HepG2 (cell line): ENCODE measurements around the gene RAB17. TPM values are rescaled to one million over a fixed set of nuclear protein-coding genes. Genes with fewer than 3 reads are reported as not detected.

Experiments used
- ADNP ChIP-seq: sonication (generic); formaldehyde crosslinking; IDR thresholded peaks from 2 replicates; pipeline ENCODE4 v1.4.0; 2020; ENCODE audit warnings: missing genetic modification reagents
- ATF7 ChIP-seq, 2 experiments: fragments of 450-650 bp in 1 of 2; sonication (generic) in 1 of 2; formaldehyde crosslinking in 1 of 2; IDR thresholded peaks; 2 replicates each; pipeline versions ENCODE4 v1.4.0 to v1.6.1; 2016 to 2020; ENCODE audit warnings: antibody characterized with exemption in 1 of 2, mild to moderate bottlenecking in 1 of 2, missing genetic modification reagents in 1 of 2
- CBX1 ChIP-seq: IDR thresholded peaks from one replicate; pipeline ENCODE4 v1.6.1; 2016; ENCODE audit warnings: antibody characterized with exemption, low read depth
- GATAD1 ChIP-seq: IDR thresholded peaks from 2 replicates; pipeline ENCODE4 v1.6.1; 2016; ENCODE audit warnings: missing genetic modification reagents, missing compliant biosample characterization
- HIC2 ChIP-seq: sonication (generic); formaldehyde crosslinking; IDR thresholded peaks from 2 replicates; pipeline ENCODE4 v1.9.0; 2022; ENCODE audit warnings: low read depth, missing genetic modification reagents
- LBX2 ChIP-seq: sonication (generic); formaldehyde crosslinking; IDR thresholded peaks from 2 replicates; pipeline ENCODE4 v1.5.0; 2020; ENCODE audit warnings: missing genetic modification reagents, mild to moderate bottlenecking, borderline replicate concordance
- MEF2D ChIP-seq: sonication (generic); formaldehyde crosslinking; IDR thresholded peaks from 2 replicates; pipeline ENCODE4 v1.5.1; 2020; ENCODE audit warnings: mild to moderate bottlenecking, missing genetic modification reagents
- MYC ChIP-seq: sonication (generic); formaldehyde crosslinking; IDR thresholded peaks from 2 replicates; pipeline ENCODE4 v1.9.0; 2021; ENCODE audit warnings: missing genetic modification reagents, borderline replicate concordance
- NFIC ChIP-seq: IDR thresholded peaks from 2 replicates; pipeline ENCODE4 v1.6.1; 2012; ENCODE audit warnings: mild to moderate bottlenecking, low read length, inconsistent platforms
- NRL ChIP-seq: sonication (generic); formaldehyde crosslinking; IDR thresholded peaks from 2 replicates; pipeline ENCODE4 v1.5.0; 2020; ENCODE audit warnings: missing genetic modification reagents, mild to moderate bottlenecking, moderate library complexity, borderline replicate concordance
- YEATS2 ChIP-seq: sonication (generic); formaldehyde crosslinking; IDR thresholded peaks from 2 replicates; pipeline ENCODE4 v1.4.0; 2020; ENCODE audit warnings: missing genetic modification reagents, borderline replicate concordance
- ZNF362 ChIP-seq: sonication (generic); formaldehyde crosslinking; IDR thresholded peaks from 2 replicates; pipeline ENCODE4 v1.4.0; 2020; ENCODE audit warnings: missing genetic modification reagents, mild to moderate bottlenecking, borderline replicate concordance
- ZNF547 ChIP-seq: sonication (generic); formaldehyde crosslinking; IDR thresholded peaks from 2 replicates; pipeline ENCODE4 v1.5.1; 2020; ENCODE audit warnings: mild to moderate bottlenecking, missing genetic modification reagents
- polyA plus RNA-seq, 8 experiments: library from polyadenylated mRNA; depleted of rRNA in 3 of 8; stranded (reverse) in 7 of 8; unstranded in 1 of 8; fragments of >200 nt; fragmentation: Illumina TruSeq in 4 of 8; extraction: Trizol in 4 of 8; gene quantifications; 2 replicates each; pipeline versions ENCODE4 v1.2.1 to v1.2.3, GENCODE V29; 2011 to 2016; ENCODE audit warnings: low read depth in 4 of 8, missing spikeins in 1 of 8, mixed read lengths in 1 of 8; ENCODE audit not compliant: insufficient read depth in 1 of 8
- total RNA-seq, 5 experiments: library from RNA; depleted of rRNA; stranded (reverse); fragments of >200 nt; fragmentation: Illumina TruSeq; extraction: Trizol; gene quantifications; 2 replicates each; pipeline ENCODE4 v1.2.3, GENCODE V29; 2016; ENCODE audit warnings: low read depth in 1 of 5
- TF ChIP-seq, protein P1 (sequence below): sonication (generic); formaldehyde crosslinking; IDR thresholded peaks from 2 replicates; pipeline ENCODE4 v1.9.0; 2021; ENCODE audit warnings: mild to moderate bottlenecking, missing genetic modification reagents
- TF ChIP-seq, protein P2 (sequence below): sonication (generic); formaldehyde crosslinking; conservative IDR thresholded peaks from 2 replicates; pipeline ENCODE4 v1.8.0; 2022; ENCODE audit warnings: mild to moderate bottlenecking, moderate library complexity, missing genetic modification reagents

The RAB17 gene
- total and polyA plus RNA-seq, 2 of the 13 experiments (the other 11 are each of a cell fraction or from before 2014, with no cell fraction given): 68.0 to 124 TPM

DNA sequence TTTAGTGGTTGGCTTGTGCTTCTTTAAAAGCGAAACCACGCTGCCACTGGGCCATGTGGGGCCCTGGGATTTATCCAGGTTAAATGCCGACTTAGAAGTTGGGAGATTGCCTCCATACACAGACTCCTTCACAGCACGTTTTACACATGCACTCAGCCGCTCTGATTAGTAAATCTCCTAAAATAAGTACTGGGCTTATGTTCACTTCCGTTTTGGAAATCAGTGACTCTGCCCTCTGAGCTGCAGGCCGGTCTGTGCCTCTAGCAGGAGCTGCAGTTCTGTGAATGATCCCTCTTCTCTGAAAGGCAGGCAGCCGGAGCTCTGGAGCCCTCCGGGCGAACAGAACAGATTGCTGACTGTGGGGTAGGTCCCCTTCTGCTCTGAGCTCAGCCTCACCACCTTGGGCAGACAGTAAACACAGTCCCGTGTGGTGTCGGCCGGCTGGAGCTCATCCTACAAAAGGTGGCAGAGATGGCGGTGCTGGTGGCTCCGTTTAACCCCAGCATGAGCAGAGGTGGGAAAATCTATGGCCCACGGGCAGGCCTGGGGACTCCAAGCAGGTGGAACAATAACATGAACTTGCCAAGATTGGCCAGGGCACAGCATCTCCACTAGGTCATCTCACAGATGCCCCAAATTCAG is 9.8 kb upstream of the RAB17 start (continued):
- TF ChIP-seq, protein P1, sequence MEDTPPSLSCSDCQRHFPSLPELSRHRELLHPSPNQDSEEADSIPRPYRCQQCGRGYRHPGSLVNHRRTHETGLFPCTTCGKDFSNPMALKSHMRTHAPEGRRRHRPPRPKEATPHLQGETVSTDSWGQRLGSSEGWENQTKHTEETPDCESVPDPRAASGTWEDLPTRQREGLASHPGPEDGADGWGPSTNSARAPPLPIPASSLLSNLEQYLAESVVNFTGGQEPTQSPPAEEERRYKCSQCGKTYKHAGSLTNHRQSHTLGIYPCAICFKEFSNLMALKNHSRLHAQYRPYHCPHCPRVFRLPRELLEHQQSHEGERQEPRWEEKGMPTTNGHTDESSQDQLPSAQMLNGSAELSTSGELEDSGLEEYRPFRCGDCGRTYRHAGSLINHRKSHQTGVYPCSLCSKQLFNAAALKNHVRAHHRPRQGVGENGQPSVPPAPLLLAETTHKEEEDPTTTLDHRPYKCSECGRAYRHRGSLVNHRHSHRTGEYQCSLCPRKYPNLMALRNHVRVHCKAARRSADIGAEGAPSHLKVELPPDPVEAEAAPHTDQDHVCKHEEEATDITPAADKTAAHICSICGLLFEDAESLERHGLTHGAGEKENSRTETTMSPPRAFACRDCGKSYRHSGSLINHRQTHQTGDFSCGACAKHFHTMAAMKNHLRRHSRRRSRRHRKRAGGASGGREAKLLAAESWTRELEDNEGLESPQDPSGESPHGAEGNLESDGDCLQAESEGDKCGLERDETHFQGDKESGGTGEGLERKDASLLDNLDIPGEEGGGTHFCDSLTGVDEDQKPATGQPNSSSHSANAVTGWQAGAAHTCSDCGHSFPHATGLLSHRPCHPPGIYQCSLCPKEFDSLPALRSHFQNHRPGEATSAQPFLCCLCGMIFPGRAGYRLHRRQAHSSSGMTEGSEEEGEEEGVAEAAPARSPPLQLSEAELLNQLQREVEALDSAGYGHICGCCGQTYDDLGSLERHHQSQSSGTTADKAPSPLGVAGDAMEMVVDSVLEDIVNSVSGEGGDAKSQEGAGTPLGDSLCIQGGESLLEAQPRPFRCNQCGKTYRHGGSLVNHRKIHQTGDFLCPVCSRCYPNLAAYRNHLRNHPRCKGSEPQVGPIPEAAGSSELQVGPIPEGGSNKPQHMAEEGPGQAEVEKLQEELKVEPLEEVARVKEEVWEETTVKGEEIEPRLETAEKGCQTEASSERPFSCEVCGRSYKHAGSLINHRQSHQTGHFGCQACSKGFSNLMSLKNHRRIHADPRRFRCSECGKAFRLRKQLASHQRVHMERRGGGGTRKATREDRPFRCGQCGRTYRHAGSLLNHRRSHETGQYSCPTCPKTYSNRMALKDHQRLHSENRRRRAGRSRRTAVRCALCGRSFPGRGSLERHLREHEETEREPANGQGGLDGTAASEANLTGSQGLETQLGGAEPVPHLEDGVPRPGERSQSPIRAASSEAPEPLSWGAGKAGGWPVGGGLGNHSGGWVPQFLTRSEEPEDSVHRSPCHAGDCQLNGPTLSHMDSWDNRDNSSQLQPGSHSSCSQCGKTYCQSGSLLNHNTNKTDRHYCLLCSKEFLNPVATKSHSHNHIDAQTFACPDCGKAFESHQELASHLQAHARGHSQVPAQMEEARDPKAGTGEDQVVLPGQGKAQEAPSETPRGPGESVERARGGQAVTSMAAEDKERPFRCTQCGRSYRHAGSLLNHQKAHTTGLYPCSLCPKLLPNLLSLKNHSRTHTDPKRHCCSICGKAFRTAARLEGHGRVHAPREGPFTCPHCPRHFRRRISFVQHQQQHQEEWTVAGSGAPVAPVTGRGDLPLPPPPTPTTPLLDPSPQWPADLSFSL (CRISPR knock-in tag): no peak
- TF ChIP-seq MEF2D (0 out of 2 replicates have a peak, but pooled peaks have one; percentile 13), ATF7 (IDR thresholded peaks at IDR 0.05) (no peak), ATF7 (CRISPR knock-in tag; IDR thresholded peaks at IDR 0.05) (no peak; the same call in 1 of the 2 replicates), HIC2 (CRISPR knock-in tag) (peak; percentile 39; the same call in 1 of the 2 replicates), CBX1 (no peak), LBX2 (no peak), ADNP (no peak), YEATS2 (CRISPR knock-in tag) (peak; percentile 23; the same call in 1 of the 2 replicates), NRL (peak; percentile 76), NFIC (no peak), MYC (CRISPR knock-in tag) (peak; percentile 52; the same call in 1 of the 2 replicates), ZNF362 (CRISPR knock-in tag) (no peak), GATAD1 (CRISPR knock-in tag) (peak; percentile 35; the same call in 1 of the 2 replicates), ZNF547 (peak; percentile 26; the same call in 1 of the 2 replicates)
- TF ChIP-seq, protein P2, sequence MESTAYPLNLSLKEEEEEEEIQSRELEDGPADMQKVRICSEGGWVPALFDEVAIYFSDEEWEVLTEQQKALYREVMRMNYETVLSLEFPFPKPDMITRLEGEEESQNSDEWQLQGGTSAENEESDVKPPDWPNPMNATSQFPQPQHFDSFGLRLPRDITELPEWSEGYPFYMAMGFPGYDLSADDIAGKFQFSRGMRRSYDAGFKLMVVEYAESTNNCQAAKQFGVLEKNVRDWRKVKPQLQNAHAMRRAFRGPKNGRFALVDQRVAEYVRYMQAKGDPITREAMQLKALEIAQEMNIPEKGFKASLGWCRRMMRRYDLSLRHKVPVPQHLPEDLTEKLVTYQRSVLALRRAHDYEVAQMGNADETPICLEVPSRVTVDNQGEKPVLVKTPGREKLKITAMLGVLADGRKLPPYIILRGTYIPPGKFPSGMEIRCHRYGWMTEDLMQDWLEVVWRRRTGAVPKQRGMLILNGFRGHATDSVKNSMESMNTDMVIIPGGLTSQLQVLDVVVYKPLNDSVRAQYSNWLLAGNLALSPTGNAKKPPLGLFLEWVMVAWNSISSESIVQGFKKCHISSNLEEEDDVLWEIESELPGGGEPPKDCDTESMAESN (CRISPR knock-in tag): 0 out of 2 replicates have a peak, but pooled peaks have one; percentile 11
